ENCODE results near the gene KRTAP15-1. TPM values are rescaled to one million over a fixed set of nuclear protein-coding genes. Genes with fewer than 3 reads are reported as not detected.
A peak's percentile ranks its signal among the peaks of the same experiment; 100 is the strongest.

Gene KRTAP15-1
- total RNA-seq, 4 donors from 2014 or later, result not detected

GRCh38 chr21:30443226-30443625 lies 3.2 kb downstream of the KRTAP15-1 start:
- TF ChIP-seq POLR2A (IDR thresholded peaks at IDR 0.05), result no peak
- TF ChIP-seq CTCF (IDR thresholded peaks at IDR 0.05), result no peak
- DNase-seq, result no peak
- Histone ChIP-seq H3K4me3 (no peak overlapping the region), H3K36me3 (no peaks in the 10 kb centered on the region), H3K27ac (no peak overlapping the region), H3K9me3 (no peaks in the 10 kb centered on the region), H3K4me1 (no peaks in the 10 kb centered on the region), H3K27me3 (no peaks in the 10 kb centered on the region)
- intact Hi-C loops (cut with DNase I), result no loop called here

- Histone ChIP-seq H3K27ac (no peak overlapping the region), H3K4me3 (no peak overlapping the region), H3K4me1 (no peaks in the 10 kb centered on the region), H3K27me3 (no peaks in the 10 kb centered on the region), H3K9me3 (no peaks in the 10 kb centered on the region), H3K36me3 (no peaks in the 10 kb centered on the region)
- DNase-seq, result no peak
- TF ChIP-seq POLR2A (IDR thresholded peaks at IDR 0.05), result no peak
- TF ChIP-seq CTCF (IDR thresholded peaks at IDR 0.05), result no peak
- intact Hi-C loops (cut with DNase I), result no loop called here
- WGBS, 2 donors, result 56 to 57% methylated on average over 1 of the region's 1 CpG
Measured at GRCh38 chr21:30444204-30444603, 4.1 kb downstream of the KRTAP15-1 start.

GRCh38 chr21:30447056-30447455 lies 7.0 kb downstream of the KRTAP15-1 start:
- H3K4me3 ChIP-seq, result no peak overlapping the region
- WGBS, 2 donors, result 27 to 48% methylated on average over 4 of the region's 4 CpGs
- H3K27me3 ChIP-seq, result no peaks in the 10 kb centered on the region
- intact Hi-C loops (cut with DNase I), result no loop called here
- no peaks in the 10 kb centered on the region for H3K9me3 ChIP-seq
- no peaks in the 10 kb centered on the region for H3K4me1 ChIP-seq
- no peak for DNase-seq
- H3K36me3 ChIP-seq, result no peaks in the 10 kb centered on the region
- TF ChIP-seq CTCF (IDR thresholded peaks at IDR 0.05), result no peak
- no peak for TF ChIP-seq POLR2A (IDR thresholded peaks at IDR 0.05)
- no peak overlapping the region for H3K27ac ChIP-seq

GRCh38 chr21:30448514-30448913 lies 8.4 kb downstream of the KRTAP15-1 start:
- no peak for TF ChIP-seq POLR2A (IDR thresholded peaks at IDR 0.05)
- no peak for TF ChIP-seq CTCF (IDR thresholded peaks at IDR 0.05)
- H3K9me3 ChIP-seq, result no peaks in the 10 kb centered on the region
- H3K4me3 ChIP-seq, result no peak overlapping the region
- H3K27ac ChIP-seq, result no peak overlapping the region
- H3K36me3 ChIP-seq, result no peaks in the 10 kb centered on the region
- no peaks in the 10 kb centered on the region for H3K27me3 ChIP-seq
- DNase-seq, result no peak
- 81 to 88% methylated on average over 3 of the region's 3 CpGs for WGBS, 2 donors
- intact Hi-C loops (cut with DNase I), result no loop called here
- no peaks in the 10 kb centered on the region for H3K4me1 ChIP-seq

GRCh38 chr21:30463713-30464112 lies 23.6 kb downstream of the KRTAP15-1 start:
- no peak for DNase-seq
- H3K4me1 ChIP-seq, result no peaks in the 10 kb centered on the region
- H3K9me3 ChIP-seq, result no peaks in the 10 kb centered on the region
- WGBS, 2 donors, result 26 to 54% methylated on average over 3 of the region's 3 CpGs
- H3K4me3 ChIP-seq, result no peak overlapping the region
- TF ChIP-seq POLR2A (IDR thresholded peaks at IDR 0.05), result no peak
- TF ChIP-seq CTCF (IDR thresholded peaks at IDR 0.05), result peak in 2 of 6 experiments; percentile 15 to 39
- intact Hi-C loops (cut with DNase I), result no loop called here
- no peak overlapping the region for H3K27ac ChIP-seq
- no peaks in the 10 kb centered on the region for H3K27me3 ChIP-seq
- H3K36me3 ChIP-seq, result no peaks in the 10 kb centered on the region

All from esophagus squamous epithelium (tissue), 5 donors.